Kidney epithelial cell (primary cell): Measurements from ENCODE around the gene YPEL2. TPM values are rescaled to one million over a fixed set of nuclear protein-coding genes. Genes with fewer than 3 reads are reported as not detected.

Source experiments
- DNase-seq: peaks from one replicate; pipeline ENCODE4 v3.0.0-alpha.2; 2010; ENCODE audit warnings: low read depth
- H3K27me3 ChIP-seq: 2 replicates; pipeline ENCODE4 v1.6.0; 2011; ENCODE audit warnings: low read length; ENCODE audit not compliant: control insufficient read depth, insufficient read depth
- H3K36me3 ChIP-seq: 2 replicates; pipeline ENCODE4 v1.5.1; 2011; ENCODE audit warnings: low read length; ENCODE audit not compliant: control insufficient read depth, insufficient read depth
- H3K4me3 ChIP-seq: 2 replicates; pipeline ENCODE4 v1.5.1; 2011; ENCODE audit warnings: low read depth, mild to moderate bottlenecking, control low read depth, low read length
- total RNA-seq: library from RNA; depleted of rRNA; stranded (reverse); fragments of >200 nt; gene quantifications from 2 replicates; pipeline ENCODE4 v1.2.3, GENCODE V29; 2015
- TF ChIP-seq, protein P1 (sequence below): IDR thresholded peaks from 2 replicates; pipeline ENCODE4 v1.5.1; 2011; ENCODE audit warnings: mild to moderate bottlenecking, moderate library complexity, low read length, control low read depth, inconsistent platforms; ENCODE audit not compliant: insufficient read depth, poor library complexity, severe bottlenecking

YPEL2 gene
- total RNA-seq, 1 donor from 2014 or later = 16.8 TPM

DNA sequence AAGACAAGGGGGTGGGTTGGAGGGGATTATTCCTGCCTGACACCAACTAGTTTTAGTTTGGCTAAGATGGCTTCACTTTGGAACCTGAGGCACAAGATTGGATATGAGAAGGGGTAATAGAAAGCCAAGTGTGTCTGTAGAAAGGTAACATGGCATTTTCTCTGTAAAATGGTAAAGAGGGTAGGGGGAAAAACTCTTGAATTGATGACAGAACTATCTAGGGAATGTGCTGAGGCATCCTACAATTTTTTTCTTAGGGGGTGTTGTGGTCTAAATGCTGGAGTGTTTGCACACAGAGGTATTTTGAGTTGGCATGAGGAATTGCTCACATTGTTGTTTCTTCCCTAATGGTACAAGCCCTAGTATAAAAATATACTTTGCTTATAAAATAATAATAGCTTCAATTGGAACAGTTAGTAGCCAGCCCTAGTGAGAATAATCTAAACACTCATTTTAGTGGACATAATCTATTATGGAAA lies 25.8 kb downstream of the YPEL2 start:
- TF ChIP-seq, protein P1, sequence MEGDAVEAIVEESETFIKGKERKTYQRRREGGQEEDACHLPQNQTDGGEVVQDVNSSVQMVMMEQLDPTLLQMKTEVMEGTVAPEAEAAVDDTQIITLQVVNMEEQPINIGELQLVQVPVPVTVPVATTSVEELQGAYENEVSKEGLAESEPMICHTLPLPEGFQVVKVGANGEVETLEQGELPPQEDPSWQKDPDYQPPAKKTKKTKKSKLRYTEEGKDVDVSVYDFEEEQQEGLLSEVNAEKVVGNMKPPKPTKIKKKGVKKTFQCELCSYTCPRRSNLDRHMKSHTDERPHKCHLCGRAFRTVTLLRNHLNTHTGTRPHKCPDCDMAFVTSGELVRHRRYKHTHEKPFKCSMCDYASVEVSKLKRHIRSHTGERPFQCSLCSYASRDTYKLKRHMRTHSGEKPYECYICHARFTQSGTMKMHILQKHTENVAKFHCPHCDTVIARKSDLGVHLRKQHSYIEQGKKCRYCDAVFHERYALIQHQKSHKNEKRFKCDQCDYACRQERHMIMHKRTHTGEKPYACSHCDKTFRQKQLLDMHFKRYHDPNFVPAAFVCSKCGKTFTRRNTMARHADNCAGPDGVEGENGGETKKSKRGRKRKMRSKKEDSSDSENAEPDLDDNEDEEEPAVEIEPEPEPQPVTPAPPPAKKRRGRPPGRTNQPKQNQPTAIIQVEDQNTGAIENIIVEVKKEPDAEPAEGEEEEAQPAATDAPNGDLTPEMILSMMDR = no peak
- Histone ChIP-seq H3K27me3 (no peaks in the 10 kb centered on the region), H3K36me3 (no peaks in the 10 kb centered on the region), H3K4me3 (no peak overlapping the region)
- DNase-seq = no peak

DNA sequence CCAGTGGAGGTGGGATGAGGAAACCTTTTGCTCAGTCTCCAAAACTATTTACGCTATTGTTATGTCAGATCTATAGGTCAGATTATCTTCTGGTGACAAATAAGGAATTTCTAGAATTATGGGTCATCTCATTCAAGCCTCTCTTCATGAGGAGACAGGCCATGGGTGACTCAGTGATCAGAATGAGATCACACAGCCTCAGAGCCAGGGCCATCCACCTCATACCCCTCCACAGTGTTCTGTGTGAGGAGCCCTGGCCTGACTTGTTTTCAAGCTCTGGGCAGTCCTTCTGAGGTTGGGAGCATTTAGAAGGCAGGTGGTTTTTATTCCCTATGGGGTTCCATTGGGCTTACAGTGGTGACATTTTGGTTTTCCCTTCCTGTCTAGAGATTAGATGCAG lies 26.5 kb downstream of the YPEL2 start:
- Histone ChIP-seq H3K27me3 (no peaks in the 10 kb centered on the region), H3K36me3 (no peaks in the 10 kb centered on the region), H3K4me3 (no peak overlapping the region)
- DNase-seq = no peak
- TF ChIP-seq, protein P1 = no peak

DNA sequence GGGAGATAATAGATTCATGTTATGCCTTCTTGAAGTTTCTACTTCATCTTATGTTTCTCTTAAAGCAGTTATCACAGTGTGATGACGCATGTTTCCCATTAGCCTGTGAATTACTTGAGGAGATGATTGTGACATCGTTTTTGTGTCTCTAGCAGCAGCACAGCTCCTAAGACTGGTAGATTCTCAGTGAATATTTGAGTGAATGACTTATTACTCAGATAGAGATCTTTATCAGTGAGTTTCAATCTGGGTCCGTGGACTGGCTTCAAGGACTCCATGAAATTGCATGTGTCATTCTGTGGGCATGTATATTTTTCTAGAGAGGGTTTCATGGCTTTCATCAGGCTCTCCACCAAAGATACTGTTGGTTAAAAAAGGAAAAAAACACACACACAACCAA lies 29.9 kb downstream of the YPEL2 start:
- no peak overlapping the region for H3K4me3 ChIP-seq
- TF ChIP-seq, protein P1 = no peak
- H3K36me3 ChIP-seq = no peaks in the 10 kb centered on the region
- H3K27me3 ChIP-seq = no peaks in the 10 kb centered on the region
- DNase-seq = no peak

DNA sequence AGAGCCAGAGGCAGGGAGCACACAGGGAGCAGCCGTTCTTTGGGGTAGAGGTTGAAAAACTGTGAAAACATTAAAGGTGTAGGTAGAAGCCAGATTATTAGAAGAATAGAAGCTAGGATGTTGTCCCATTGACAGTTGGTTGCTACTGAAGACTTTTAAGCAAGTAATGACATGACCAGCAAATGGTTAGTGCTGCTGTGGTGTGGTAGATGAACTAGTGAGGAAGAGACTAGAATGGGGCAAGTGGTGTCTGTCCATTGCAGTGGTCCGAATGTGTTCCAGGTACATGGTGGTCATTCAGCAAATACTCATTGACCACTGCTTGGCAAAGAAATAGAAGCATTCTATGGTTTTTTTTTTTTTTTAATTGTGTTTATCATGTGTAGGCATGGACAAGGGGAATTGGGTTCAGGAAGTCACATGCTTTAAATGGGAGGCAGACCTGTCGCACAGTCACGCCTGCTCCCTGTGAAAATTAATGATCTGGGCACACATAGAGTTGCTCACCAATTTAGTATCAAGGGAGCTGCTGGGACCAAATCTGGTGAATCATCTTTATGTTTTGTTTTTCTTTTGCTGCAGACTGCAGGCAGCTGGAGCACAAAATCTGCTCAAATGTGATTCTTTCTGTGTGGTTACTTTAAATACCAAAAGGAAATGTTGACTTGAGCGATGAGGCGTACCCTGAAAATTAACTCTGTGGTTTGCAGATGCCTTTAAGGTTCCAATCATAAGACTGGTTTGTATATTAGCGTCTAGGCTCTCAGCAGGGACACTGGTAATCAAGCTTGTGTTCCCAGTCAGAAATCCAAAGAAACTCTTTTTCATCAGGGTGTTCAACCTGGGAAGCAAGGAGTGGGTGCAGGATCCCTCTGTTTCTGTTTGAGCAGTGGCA lies 30.7 kb downstream of the YPEL2 start:
- TF ChIP-seq, protein P1 = no peak
- peak; percentile 94 for DNase-seq
- H3K4me3 ChIP-seq = no peak overlapping the region
- H3K27me3 ChIP-seq = no peaks in the 10 kb centered on the region
- H3K36me3 ChIP-seq = no peaks in the 10 kb centered on the region

DNA sequence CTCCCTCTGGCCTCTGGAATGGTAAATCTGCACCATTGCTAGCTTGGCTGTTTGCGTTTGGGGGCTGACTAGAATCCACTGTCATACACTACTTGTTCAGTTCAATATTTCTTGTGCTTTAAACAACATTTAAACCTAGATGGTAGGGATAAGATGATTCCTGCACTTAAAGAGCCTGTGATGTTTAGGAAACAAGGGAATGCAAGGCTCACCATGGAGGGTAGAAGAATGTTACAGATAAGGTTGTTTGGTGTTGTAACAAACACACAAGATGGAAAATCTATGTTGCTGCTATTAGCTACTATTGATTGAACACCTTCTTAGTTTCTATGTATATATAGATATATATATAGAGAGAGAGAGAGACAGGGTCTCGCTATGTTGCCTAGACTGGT lies 31.4 kb downstream of the YPEL2 start:
- H3K36me3 ChIP-seq = no peaks in the 10 kb centered on the region
- DNase-seq = no peak
- TF ChIP-seq, protein P1 = no peak
- no peaks in the 10 kb centered on the region for H3K27me3 ChIP-seq
- H3K4me3 ChIP-seq = no peak overlapping the region
